ENCODE measurements around the gene SVEP1.

- TF ChIP-seq RBAK (tag by site-specific recombination; IDR thresholded peaks at IDR 0.05) (no peak), GLI4 (tag by site-specific recombination; IDR thresholded peaks at IDR 0.05) (no peak)
- TF ChIP-seq, protein P1, sequence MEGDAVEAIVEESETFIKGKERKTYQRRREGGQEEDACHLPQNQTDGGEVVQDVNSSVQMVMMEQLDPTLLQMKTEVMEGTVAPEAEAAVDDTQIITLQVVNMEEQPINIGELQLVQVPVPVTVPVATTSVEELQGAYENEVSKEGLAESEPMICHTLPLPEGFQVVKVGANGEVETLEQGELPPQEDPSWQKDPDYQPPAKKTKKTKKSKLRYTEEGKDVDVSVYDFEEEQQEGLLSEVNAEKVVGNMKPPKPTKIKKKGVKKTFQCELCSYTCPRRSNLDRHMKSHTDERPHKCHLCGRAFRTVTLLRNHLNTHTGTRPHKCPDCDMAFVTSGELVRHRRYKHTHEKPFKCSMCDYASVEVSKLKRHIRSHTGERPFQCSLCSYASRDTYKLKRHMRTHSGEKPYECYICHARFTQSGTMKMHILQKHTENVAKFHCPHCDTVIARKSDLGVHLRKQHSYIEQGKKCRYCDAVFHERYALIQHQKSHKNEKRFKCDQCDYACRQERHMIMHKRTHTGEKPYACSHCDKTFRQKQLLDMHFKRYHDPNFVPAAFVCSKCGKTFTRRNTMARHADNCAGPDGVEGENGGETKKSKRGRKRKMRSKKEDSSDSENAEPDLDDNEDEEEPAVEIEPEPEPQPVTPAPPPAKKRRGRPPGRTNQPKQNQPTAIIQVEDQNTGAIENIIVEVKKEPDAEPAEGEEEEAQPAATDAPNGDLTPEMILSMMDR (tag by site-specific recombination; IDR thresholded peaks at IDR 0.05) = no peak
These were observed 209.2 kb downstream of the SVEP1 start for GRCh38 chr9:110370315-110370714.
